Type B pancreatic cell (in vitro differentiated cells): ENCODE data around the gene THADA. TPM values are rescaled to one million over a fixed set of nuclear protein-coding genes. Genes with fewer than 3 reads are reported as not detected.

Experiments
- DNase-seq: peaks from one replicate; pipeline ENCODE4 v3.0.0; 2021; ENCODE audit warnings: mixed read lengths; ENCODE audit not compliant: unreplicated experiment; ENCODE audit errors: extremely low spot score
- H3K27ac Mint-ChIP-seq: 2 replicates; pipeline ENCODE4 v1.8.0; 2021; ENCODE audit warnings: mild to moderate bottlenecking, mixed read lengths
- H3K27me3 Mint-ChIP-seq: 2 replicates; pipeline ENCODE4 v1.8.0; 2021; ENCODE audit warnings: mixed read lengths
- H3K36me3 Mint-ChIP-seq: 2 replicates; pipeline ENCODE4 v1.8.0; 2021; ENCODE audit warnings: mixed read lengths
- H3K4me1 Mint-ChIP-seq: one replicate; pipeline ENCODE4 v1.8.0; 2021; ENCODE audit warnings: mixed read lengths; ENCODE audit not compliant: unreplicated experiment
- H3K4me3 Mint-ChIP-seq: 2 replicates; pipeline ENCODE4 v1.8.0; 2021; ENCODE audit warnings: mild to moderate bottlenecking, mixed read lengths
- H3K9me3 Mint-ChIP-seq: 2 replicates; pipeline ENCODE4 v1.8.0; 2021; ENCODE audit warnings: mixed read lengths
- total RNA-seq: library from RNA; stranded (reverse); gene quantifications from 2 replicates; pipeline ENCODE4 v1.2.1, GENCODE V29; 2021; ENCODE audit warnings: low replicate concordance
- TF ChIP-seq, protein P1 (sequence below): fragments of 200-600 bp; sonication (generic); conservative IDR thresholded peaks from 2 replicates; pipeline ENCODE4 v1.5.0; 2021; ENCODE audit warnings: antibody characterized with exemption, mild to moderate bottlenecking

The THADA gene
- total RNA-seq, 1 donor from 2014 or later: 35.6 TPM

DNA sequence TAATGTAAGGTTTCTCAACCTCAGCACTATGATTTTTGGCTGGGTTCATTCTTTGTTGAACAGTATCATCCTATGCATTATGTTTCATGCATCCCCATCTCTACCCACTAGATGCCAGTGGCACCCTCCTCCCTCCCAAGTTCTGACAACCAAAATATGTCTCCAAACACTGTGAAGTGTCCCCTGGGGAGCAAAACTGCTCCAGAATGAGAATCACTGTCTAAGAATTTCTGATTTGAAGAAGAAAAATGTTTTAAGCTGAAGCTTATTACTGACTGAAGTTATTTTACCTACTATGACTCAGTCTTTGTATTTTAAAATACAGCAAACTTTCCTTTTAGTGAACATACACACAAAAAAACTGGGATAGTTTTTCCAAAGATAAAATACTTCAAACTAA, 3.4 kb downstream of the THADA start:
- Mint-ChIP-seq H3K9me3 (no peaks in the 10 kb centered on the region), H3K4me3 (no peak overlapping the region), H3K4me1 (peaks cover 15% of the 10 kb centered on the region), H3K27me3 (no peaks in the 10 kb centered on the region), H3K36me3 (no peaks in the 10 kb centered on the region), H3K27ac (no peak overlapping the region)
- TF ChIP-seq, protein P1, sequence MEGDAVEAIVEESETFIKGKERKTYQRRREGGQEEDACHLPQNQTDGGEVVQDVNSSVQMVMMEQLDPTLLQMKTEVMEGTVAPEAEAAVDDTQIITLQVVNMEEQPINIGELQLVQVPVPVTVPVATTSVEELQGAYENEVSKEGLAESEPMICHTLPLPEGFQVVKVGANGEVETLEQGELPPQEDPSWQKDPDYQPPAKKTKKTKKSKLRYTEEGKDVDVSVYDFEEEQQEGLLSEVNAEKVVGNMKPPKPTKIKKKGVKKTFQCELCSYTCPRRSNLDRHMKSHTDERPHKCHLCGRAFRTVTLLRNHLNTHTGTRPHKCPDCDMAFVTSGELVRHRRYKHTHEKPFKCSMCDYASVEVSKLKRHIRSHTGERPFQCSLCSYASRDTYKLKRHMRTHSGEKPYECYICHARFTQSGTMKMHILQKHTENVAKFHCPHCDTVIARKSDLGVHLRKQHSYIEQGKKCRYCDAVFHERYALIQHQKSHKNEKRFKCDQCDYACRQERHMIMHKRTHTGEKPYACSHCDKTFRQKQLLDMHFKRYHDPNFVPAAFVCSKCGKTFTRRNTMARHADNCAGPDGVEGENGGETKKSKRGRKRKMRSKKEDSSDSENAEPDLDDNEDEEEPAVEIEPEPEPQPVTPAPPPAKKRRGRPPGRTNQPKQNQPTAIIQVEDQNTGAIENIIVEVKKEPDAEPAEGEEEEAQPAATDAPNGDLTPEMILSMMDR: no peak
- DNase-seq: no peak

DNA sequence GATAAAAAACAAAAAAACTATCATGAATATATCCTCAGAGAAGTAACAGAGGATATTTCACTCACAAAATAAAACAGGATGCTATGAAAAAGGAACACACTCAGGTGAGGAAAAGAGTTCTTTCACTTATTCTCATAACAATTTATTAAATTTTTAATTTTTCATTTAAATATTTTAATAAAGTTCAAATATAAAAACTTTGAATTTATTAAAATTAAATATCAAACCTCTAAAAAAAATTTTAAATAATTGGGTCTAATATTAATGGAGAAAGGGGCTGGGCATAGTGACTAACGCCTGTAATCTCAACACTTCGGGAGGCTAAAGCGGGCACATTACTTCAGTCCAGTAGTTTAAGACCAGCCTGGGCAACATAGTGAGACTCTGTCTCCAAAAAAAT, 10.1 kb downstream of the THADA start:
- Mint-ChIP-seq H3K27ac (no peak overlapping the region), H3K27me3 (no peaks in the 10 kb centered on the region), H3K4me1 (no peaks in the 10 kb centered on the region), H3K4me3 (no peak overlapping the region), H3K36me3 (peaks cover 16% of the 10 kb centered on the region), H3K9me3 (no peaks in the 10 kb centered on the region)
- DNase-seq: no peak
- TF ChIP-seq, protein P1: no peak

DNA sequence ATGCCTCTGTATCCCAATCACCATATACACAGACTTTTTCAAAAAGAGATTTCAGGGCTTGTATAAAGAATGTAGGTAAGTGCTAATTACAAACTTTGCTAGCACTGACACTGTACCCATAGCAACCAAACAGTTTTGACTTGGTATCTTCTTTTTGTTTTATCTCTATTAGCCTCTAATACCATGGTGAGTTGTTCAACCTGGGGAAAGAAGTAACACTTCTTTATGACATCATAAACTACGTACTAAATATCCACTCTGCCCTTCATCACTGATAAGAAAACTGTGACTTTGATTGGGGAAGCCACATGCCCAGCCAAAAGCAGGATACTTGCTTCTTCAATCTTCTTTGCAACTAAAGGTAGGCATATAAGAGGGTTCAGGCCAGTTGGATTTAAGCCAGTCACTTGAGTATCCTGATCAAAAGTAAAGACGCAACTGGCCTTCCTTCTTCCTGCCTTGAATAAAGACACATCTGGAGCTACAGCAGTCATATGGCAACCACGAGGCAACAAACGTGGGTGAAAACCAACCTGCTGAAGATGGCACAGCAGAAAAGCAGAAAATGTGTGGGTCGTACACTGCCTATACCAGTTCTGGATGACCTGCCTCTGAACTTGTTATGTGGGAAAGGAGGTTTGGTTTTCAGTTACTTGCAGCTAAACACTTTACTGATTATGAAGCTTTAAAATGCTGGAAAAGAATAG, 16.4 kb downstream of the THADA start:
- Mint-ChIP-seq H3K27me3 (no peaks in the 10 kb centered on the region), H3K9me3 (no peaks in the 10 kb centered on the region), H3K4me3 (no peak overlapping the region), H3K36me3 (peaks cover 18% of the 10 kb centered on the region), H3K27ac (no peak overlapping the region), H3K4me1 (no peaks in the 10 kb centered on the region)
- TF ChIP-seq, protein P1: no peak
- DNase-seq: no peak

DNA sequence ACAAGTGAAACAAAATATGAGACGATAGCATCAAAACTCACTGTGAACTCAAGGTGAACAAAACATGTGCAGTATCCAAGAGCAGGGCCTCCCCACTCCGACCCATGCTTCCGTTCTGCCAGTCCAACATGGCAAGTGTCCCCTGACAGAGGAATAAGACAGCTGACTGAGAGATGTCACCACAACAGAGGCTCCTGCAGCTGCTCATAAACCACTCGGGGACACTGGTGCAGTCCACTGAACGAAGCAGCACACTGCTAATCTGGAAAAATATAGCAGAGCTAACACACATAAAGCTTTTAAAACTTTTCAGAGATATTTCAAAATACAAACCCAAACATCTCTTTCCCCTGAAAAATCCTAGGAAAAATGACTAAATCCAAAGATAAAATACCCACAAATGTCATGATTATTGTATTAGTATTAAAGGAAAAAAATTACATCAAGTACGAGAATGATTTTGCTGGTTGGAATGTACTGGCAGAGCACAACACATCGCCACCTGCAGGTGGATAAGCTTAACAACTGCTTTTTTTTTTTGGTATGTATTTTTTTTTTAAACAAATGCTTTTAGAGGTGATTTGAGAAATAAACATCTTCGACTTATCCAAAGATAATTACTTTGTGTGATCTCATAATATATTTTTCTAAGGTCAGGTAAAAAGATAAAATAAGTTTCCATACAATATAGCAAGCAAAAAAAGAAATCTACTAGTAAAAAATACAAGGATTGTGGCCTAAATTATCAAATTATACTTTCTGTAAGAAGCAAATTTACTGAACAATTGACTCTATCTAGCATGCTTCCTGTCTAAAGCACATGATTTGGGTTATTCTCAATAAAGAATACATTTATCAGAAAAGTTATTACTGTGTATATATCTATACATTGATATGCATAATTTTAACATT, 18.6 kb downstream of the THADA start:
- Mint-ChIP-seq H3K9me3 (no peaks in the 10 kb centered on the region), H3K27me3 (no peaks in the 10 kb centered on the region), H3K4me1 (no peaks in the 10 kb centered on the region), H3K4me3 (no peak overlapping the region), H3K36me3 (peaks cover 14% of the 10 kb centered on the region), H3K27ac (no peak overlapping the region)
- TF ChIP-seq, protein P1: peak; percentile 92
- DNase-seq: no peak

DNA sequence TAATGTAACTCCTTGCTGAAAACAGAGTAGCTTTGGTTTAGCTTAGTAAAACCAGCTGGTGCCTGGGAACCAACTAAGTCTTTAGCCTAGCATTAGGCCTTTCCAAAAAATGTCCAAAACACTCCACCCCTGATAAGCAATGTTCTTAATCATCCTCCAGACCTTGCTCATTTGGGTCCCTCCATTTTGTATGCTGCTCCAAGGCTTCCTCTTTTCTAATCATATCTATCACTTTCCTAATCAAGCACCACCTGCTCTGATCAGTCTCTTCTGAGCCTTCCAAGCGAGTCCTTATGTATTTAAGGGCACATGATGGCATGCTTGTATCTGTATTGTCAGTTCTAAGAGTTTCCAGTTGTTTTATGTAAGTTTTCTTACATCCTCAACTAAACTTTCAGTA, 23.6 kb downstream of the THADA start:
- TF ChIP-seq, protein P1: no peak
- Mint-ChIP-seq H3K9me3 (no peaks in the 10 kb centered on the region), H3K4me3 (no peak overlapping the region), H3K27ac (no peak overlapping the region), H3K4me1 (no peaks in the 10 kb centered on the region), H3K36me3 (peaks cover 19% of the 10 kb centered on the region), H3K27me3 (no peaks in the 10 kb centered on the region)
- no peak for DNase-seq
